Islet of Langerhans (tissue), 1 donor: ENCODE results near the gene MLIP.
"Not testable (repeated sequence)": the region's sequence is repeated elsewhere in the genome, so short reads cannot be mapped to it uniquely, and the experiment has no call there.

Experiments used
- FAIRE-seq: peaks from one replicate; lab custom pipeline; 2011; peaks lifted over from hg19 to GRCh38; lab: Jason Lieb, UNC

The MLIP gene, protein sequence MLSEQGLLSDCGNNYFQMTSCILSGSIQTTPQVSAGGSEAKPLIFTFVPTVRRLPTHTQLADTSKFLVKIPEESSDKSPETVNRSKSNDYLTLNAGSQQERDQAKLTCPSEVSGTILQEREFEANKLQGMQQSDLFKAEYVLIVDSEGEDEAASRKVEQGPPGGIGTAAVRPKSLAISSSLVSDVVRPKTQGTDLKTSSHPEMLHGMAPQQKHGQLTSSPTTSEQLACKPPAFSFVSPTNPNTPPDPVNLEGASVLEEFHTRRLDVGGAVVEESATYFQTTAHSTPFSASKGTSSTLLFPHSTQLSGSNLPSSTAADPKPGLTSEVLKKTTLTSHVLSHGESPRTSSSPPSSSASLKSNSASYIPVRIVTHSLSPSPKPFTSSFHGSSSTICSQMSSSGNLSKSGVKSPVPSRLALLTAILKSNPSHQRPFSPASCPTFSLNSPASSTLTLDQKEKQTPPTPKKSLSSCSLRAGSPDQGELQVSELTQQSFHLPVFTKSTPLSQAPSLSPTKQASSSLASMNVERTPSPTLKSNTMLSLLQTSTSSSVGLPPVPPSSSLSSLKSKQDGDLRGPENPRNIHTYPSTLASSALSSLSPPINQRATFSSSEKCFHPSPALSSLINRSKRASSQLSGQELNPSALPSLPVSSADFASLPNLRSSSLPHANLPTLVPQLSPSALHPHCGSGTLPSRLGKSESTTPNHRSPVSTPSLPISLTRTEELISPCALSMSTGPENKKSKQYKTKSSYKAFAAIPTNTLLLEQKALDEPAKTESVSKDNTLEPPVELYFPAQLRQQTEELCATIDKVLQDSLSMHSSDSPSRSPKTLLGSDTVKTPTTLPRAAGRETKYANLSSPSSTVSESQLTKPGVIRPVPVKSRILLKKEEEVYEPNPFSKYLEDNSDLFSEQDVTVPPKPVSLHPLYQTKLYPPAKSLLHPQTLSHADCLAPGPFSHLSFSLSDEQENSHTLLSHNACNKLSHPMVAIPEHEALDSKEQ

DNA sequence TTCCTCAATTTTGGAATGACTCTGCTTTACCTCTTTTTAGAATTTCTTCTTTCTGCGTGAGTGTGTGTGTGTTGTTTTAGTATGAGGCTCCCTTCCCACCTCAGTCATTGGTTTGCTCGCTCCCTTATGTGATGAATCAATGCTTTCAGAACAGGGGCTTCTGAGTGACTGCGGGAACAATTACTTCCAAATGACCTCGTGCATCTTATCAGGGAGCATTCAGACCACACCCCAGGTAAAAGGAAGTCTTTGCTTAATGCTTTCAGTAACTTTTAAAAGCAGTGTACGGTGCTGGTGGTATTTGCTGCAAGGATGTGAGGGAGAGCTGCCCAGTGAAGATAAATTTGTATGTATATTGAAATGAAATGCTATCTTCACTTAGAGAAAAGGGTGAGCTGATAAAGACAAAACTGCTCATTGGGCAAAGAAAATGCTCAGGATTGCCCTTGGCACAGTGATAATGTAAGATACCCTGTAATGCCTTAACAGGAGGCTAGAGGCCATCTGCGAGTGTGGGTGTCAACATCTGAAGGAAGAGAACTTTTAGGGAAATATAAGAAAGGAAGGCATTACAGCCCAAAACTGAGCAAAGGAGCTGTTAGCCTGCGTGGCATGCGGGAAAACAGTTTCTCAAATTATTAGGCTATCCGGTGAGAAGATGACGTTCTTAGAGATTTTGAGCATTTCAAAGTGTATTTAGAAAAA lies at the start of gene MLIP:
Gene MLIP, plus strand, starts transcription at position 103 of the 705 bp plus-strand sequence. Its CDS starts 37 bp downstream, at position 140.
- no peak for FAIRE-seq

DNA sequence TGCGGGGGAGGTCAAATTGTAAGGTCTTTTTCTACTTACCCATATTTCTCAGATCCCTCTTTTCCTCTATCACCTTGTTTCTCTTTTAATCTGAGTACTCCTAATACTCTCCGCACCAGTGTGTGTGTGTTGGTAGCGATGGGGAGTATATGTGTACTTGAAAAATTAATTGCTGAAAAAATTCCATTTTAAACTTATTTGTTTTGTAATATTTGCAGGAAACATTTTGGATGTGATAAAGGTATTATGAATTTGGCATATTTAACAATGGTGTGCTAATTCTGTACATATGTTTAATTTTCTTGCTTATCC lies 48.1 kb upstream of the MLIP start:
- FAIRE-seq: no peak

GRCh38 chr6:54068694-54069093 lies 42.5 kb upstream of the MLIP start:
- FAIRE-seq: no peak

DNA sequence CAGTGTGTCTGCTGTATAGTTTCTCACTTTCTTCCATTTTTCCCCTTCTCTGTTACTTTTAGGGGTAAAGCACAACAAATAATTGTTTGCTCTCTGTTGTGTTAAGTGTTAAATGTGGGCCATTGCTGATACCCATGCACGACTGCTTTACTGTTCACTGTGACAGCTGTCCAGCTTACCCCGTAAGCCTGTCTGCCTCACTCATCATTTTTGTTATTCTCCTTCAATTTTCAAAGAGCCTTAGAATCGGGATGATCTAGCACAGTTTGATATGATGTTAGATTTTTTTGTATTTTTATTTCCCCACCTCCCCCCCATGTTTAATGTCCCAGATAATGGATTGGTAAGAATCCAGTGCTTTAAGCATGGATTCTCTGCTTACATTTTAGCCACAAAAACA lies 41.2 kb upstream of the MLIP start:
- no peak for FAIRE-seq

DNA sequence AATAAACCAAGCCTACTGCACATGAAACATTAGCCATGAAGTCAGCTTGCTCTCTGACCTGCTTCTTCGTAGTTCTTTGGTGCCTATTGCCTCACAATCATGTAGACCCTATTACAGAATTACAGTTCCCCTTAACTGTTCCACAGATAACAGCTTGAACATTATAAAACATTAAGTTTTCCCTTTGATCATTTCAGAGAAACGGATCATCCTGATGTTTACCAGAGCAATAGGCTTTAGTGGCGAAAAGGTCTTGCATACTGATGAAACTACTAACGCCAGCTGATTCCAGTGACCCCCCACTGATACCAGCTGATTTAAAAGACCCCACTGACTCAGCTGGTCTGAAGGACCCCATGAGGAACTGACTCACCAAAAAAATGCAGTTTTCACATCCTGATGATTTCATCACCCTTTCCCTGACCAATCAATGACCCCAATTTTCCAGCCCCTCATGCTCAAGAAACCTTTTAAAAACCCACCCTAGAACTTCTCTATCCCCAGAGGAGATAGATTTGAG lies 39.4 kb upstream of the MLIP start:
- no peak for FAIRE-seq

- FAIRE-seq: no peak
Measured at GRCh38 chr6:54072635-54073313, 38.5 kb upstream of the MLIP start.

DNA sequence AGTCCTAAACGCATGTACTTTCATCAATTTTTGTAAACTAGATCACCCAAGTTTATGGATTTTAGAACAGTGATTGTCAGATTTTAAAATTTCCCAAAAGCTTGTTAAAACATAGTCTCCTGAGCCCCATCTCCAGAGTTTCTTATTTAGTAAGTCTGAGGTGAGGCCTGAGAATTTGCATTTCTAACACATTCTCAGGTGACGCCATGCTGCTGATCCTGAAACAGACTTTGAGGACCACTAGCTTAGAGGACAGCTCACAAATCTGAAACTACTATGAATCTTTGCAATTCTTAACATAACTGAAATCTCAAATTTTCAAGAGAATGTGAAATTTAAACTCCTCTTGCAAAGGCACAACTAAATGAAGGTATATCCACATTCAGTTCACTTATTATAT lies 37.8 kb upstream of the MLIP start:
- FAIRE-seq: no peak

DNA sequence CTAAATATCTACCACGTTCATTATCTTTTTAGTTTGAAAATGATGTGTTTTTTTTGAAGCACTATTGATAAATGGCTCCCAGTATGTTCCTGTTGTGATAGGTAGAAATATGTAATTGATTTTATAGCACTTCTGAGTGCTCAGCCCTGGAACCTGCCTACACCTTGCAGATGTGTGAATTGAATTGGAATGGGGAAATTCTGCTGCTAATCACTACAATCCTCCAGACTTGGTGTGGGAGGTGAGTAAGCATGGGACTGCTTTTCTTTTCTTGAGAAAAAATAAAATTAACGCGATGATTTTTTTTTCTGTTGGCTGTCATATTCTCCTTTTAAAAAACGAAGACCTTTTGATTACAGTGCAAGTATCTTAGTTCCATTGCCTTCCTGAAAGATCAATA lies 37.1 kb upstream of the MLIP start:
- FAIRE-seq: no peak

DNA sequence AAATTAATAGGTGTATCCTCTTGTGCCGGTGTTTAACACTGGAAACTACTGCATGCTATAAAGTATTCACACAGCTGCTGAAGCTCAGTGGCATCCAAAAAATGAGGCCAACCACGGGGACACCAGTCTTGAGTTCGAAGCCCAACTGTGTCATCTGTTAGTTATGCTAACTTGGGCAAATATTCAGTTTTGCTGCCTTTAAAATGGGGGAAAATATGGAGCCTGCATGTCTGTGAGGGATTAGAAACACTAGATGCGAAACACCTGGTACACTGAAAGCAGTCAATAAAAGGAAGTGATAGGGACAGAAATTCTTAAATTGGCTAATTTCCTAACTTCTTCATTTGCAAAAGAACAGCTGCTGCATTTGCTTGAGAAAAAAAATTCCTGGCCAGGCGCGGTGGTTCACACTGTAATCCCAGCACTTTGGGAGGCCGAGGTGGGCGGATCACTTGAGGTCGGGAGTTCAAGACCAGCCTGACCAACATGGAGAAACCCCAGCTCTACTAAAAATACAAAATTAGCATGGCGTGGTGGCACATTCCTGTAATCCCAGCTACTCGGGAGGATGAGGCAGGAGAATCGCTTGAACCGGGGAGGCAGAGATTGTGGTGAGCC lies 36.6 kb upstream of the MLIP start:
- no peak for FAIRE-seq

- FAIRE-seq: no peak
Measured at GRCh38 chr6:54076159-54076789, 35.0 kb upstream of the MLIP start.

DNA sequence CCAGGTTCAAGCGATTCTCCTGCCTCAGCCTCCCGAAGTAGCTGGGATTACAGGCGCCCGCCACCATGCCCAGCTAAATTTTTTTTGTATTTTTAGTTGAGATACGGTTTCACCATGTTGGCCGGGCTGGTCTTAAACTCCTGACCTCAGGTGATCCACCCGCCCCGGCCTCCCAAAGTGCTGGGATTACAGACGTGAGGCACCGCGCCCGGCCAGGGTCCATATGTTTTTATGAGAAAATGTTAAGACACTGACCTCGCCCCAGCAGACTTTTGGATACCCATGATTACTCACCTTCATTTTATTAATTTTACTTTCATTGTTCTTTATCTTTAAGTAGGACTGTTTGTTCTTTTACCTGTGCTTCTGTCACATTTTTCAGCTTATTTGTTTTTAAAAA lies 29.7 kb upstream of the MLIP start:
- not testable (repeated sequence) for FAIRE-seq

DNA sequence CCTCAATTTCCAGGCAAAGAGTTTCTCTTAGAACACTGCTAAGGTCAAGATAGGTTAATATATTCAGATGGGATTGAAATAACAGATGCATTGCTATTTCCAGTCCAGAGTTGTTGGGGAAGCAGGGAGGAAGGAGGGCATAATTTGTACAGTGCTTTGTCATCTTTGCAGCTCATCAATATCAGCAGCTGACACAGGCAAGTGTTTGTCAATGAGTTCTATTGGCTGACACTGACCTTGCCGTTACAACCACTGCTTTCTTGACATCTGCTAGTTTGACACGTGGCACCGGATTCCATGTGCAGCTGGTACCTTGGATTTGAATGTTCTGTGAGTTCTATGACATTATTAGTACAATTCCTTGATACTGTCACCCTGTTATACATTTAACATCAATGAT lies 28.0 kb upstream of the MLIP start:
- no peak for FAIRE-seq

- FAIRE-seq: no peak
Measured at GRCh38 chr6:54084231-54084630, 27.0 kb upstream of the MLIP start.

DNA sequence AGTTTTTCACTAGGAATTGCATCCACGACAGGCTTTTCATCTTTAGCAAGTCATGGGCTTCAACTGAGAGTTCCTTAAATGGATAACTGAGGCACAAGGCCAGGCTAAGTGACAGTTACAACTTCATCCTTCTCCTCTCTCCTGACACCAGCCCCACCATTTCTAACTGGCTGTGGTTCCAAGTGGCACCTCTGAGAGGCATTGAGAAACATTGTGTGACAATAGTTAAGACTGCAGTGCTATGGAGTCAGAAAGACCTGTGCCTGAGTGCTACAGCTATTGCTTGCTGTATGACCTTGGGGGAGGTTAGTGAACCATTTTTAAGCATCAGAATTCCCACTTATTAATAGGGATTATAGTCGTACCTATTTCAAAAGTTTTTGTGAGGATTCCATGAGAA lies 26.2 kb upstream of the MLIP start:
- no peak for FAIRE-seq

GRCh38 chr6:54085541-54085940 lies 25.7 kb upstream of the MLIP start:
- no peak for FAIRE-seq

GRCh38 chr6:54086439-54086838 lies 24.8 kb upstream of the MLIP start:
- no peak for FAIRE-seq

GRCh38 chr6:54087721-54088120 lies 23.5 kb upstream of the MLIP start:
- no peak for FAIRE-seq

- FAIRE-seq: no peak
Measured at GRCh38 chr6:54093326-54093948, 17.8 kb upstream of the MLIP start.

DNA sequence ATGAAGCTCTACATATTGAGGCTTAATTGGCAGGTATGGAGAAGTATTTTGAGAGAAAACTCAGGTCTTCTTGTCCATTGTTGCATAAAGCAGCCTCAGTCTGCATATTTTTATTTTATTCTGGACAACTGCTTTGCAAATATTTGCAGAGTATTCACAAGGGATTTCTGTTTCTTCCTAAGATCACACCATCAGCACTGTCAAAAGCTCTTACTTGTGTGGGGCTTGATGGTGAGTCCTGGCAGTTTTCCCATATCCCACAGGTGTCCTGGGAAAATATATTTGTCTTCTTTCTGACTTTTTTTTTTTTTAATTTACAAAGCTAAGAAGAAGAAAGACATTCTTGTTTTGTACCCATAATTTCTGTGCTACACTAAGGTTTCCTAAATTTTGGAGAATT lies 16.9 kb upstream of the MLIP start:
- FAIRE-seq: no peak

- no peak for FAIRE-seq
Measured at GRCh38 chr6:54094786-54095185, 16.5 kb upstream of the MLIP start.

GRCh38 chr6:54095723-54096122 lies 15.5 kb upstream of the MLIP start:
- no peak for FAIRE-seq
